Measurements from ENCODE around the gene CDHR1.

GRCh38 chr10:84201682-84202081 is 7.3 kb downstream of the CDHR1 start:
- TF ChIP-seq ARID4B (CRISPR knock-in tag; IDR thresholded peaks at IDR 0.05; ENCODE audit: borderline replicate concordance) = no peak
- no peak for TF ChIP-seq ESRRA (CRISPR knock-in tag; IDR thresholded peaks at IDR 0.05; ENCODE audit: borderline replicate concordance)
- TF ChIP-seq USF2 (CRISPR knock-in tag; IDR thresholded peaks at IDR 0.05) = no peak
- no peak for TF ChIP-seq NR3C1 (CRISPR knock-in tag; conservative IDR thresholded peaks at IDR 0.05; ENCODE audit: low read depth)
- no peak for TF ChIP-seq SP1 (CRISPR knock-in tag; conservative IDR thresholded peaks at IDR 0.05)
- no peak for TF ChIP-seq CTCF (IDR thresholded peaks at IDR 0.05)
- TF ChIP-seq RELA (CRISPR knock-in tag; IDR thresholded peaks at IDR 0.05; ENCODE audit: borderline replicate concordance) = no peak

All from WTC11 (cell line).